Endothelial cell (in vitro differentiated cells): ENCODE results near the gene CRADD. TPM values are rescaled to one million over a fixed set of nuclear protein-coding genes. Genes with fewer than 3 reads are reported as not detected.

Experiments
- DNase-seq: peaks from one replicate; pipeline ENCODE4 v3.0.0; 2021; ENCODE audit warnings: low spot score
- H3K27ac Mint-ChIP-seq: one replicate; pipeline ENCODE4 v1.8.0; 2021; ENCODE audit warnings: mixed read lengths, inconsistent platforms; ENCODE audit not compliant: unreplicated experiment
- H3K27me3 Mint-ChIP-seq: one replicate; pipeline ENCODE4 v1.8.0; 2021; ENCODE audit warnings: mild to moderate bottlenecking, moderate library complexity, mixed read lengths, inconsistent platforms; ENCODE audit not compliant: unreplicated experiment
- H3K36me3 Mint-ChIP-seq: one replicate; pipeline ENCODE4 v1.8.0; 2021; ENCODE audit warnings: mild to moderate bottlenecking, low read depth, mixed read lengths, inconsistent platforms; ENCODE audit not compliant: unreplicated experiment
- H3K4me1 Mint-ChIP-seq: one replicate; pipeline ENCODE4 v1.8.0; 2021; ENCODE audit warnings: mild to moderate bottlenecking, mixed read lengths, inconsistent platforms; ENCODE audit not compliant: unreplicated experiment
- H3K4me3 Mint-ChIP-seq: one replicate; pipeline ENCODE4 v1.8.0; 2021; ENCODE audit warnings: mild to moderate bottlenecking, mixed read lengths, inconsistent platforms; ENCODE audit not compliant: unreplicated experiment
- H3K9me3 Mint-ChIP-seq: one replicate; pipeline ENCODE4 v1.8.0; 2021; ENCODE audit warnings: mixed read lengths, inconsistent platforms; ENCODE audit not compliant: unreplicated experiment
- CTCF ChIP-seq: fragments of 200-600 bp; sonication (generic); IDR thresholded peaks from one replicate; pipeline ENCODE4 v1.5.0; 2021; ENCODE audit warnings: antibody characterized with exemption; ENCODE audit not compliant: unreplicated experiment
- total RNA-seq: library from RNA; stranded (reverse); fragmentation: NEBNext Ultra II Directional; extraction: Animal tissue kit (Norgen Biotek cat#: 25700); gene quantifications from one replicate; pipeline ENCODE4 v1.2.1, GENCODE V29; 2021; ENCODE audit not compliant: unreplicated experiment

CRADD gene
- total RNA-seq, 1 donor from 2014 or later = 6.5 TPM

GRCh38 chr12:93742110-93742934, 65.1 kb downstream of the CRADD start:
- peaks cover 14% of the 10 kb centered on the region for H3K4me1 Mint-ChIP-seq
- H3K9me3 Mint-ChIP-seq = no peaks in the 10 kb centered on the region
- peak; percentile 55 for DNase-seq
- H3K27ac Mint-ChIP-seq = peak overlapping the region; percentile 75
- H3K4me3 Mint-ChIP-seq = peak overlapping the region; percentile 95
- H3K27me3 Mint-ChIP-seq = peaks cover 3% of the 10 kb centered on the region
- no peaks in the 10 kb centered on the region for H3K36me3 Mint-ChIP-seq
- TF ChIP-seq CTCF = no peak

- no peak overlapping the region for H3K27ac Mint-ChIP-seq
- TF ChIP-seq CTCF = no peak
- H3K9me3 Mint-ChIP-seq = no peaks in the 10 kb centered on the region
- no peaks in the 10 kb centered on the region for H3K36me3 Mint-ChIP-seq
- peaks cover 3% of the 10 kb centered on the region for H3K27me3 Mint-ChIP-seq
- H3K4me1 Mint-ChIP-seq = peaks cover 14% of the 10 kb centered on the region
- peak overlapping the region; percentile 95 for H3K4me3 Mint-ChIP-seq
- DNase-seq = no peak
Measured at GRCh38 chr12:93743229-93743998, 66.2 kb downstream of the CRADD start.

GRCh38 chr12:93743999-93744689, 67.0 kb downstream of the CRADD start:
- H3K4me1 Mint-ChIP-seq = peaks cover 14% of the 10 kb centered on the region
- H3K27me3 Mint-ChIP-seq = peaks cover 3% of the 10 kb centered on the region
- no peak overlapping the region for H3K4me3 Mint-ChIP-seq
- no peak for DNase-seq
- no peaks in the 10 kb centered on the region for H3K9me3 Mint-ChIP-seq
- H3K36me3 Mint-ChIP-seq = no peaks in the 10 kb centered on the region
- TF ChIP-seq CTCF = no peak
- no peak overlapping the region for H3K27ac Mint-ChIP-seq

GRCh38 chr12:93745286-93745685, 68.1 kb downstream of the CRADD start:
- peaks cover 3% of the 10 kb centered on the region for H3K27me3 Mint-ChIP-seq
- no peaks in the 10 kb centered on the region for H3K9me3 Mint-ChIP-seq
- H3K4me3 Mint-ChIP-seq = no peak overlapping the region

More at GRCh38 chr12:93745286-93745685, 68.1 kb downstream of the CRADD start:
- H3K27ac Mint-ChIP-seq = no peak overlapping the region
- H3K36me3 Mint-ChIP-seq = no peaks in the 10 kb centered on the region
- H3K4me1 Mint-ChIP-seq = peaks cover 14% of the 10 kb centered on the region
- DNase-seq = no peak
- TF ChIP-seq CTCF = no peak
